ENCODE data around the gene SNCAIP.
"Not testable (repeated sequence)": the region's sequence is repeated elsewhere in the genome, so short reads cannot be mapped to it uniquely, and the experiment has no call there.

The SNCAIP gene

DNA sequence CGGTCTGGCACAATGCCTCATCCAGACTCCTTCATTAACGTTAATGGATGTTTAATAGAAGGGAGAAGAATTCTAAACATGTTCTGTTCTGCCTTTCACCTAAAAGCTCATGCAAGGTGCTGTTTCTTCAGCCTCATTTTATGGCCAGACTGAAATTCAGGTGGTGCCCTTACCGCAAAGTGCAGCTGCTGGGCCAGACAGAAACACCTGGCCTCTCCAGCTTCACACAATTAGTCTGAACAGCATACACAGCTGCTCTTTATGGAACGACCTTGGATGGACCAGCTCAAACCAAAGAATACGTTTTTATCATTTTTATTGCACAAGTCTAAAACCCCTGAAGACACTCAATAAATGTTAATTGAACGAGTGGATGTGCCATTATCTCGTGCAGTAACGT lies 4.6 kb downstream of the SNCAIP start:
- no peak for DNase-seq

DNA sequence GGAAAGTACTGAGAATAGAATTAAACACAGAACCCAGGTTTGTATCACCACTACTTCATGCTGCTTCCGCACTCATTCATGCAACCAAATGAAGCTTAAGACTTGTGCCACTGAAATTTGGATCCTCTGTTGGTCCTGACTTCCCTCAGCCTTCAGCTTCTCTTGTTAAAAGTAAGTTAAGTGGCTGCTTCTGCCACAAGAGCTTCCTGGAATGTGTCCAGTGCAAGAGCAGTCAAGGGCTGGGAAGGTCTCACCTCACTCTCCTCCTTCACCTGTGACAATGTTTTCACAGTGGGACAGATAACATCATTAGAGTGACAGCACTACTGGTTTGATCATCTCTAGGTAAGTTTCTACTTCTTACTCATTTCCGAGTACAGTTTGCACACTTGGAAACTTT lies 7.9 kb downstream of the SNCAIP start:
- no peak for DNase-seq

DNA sequence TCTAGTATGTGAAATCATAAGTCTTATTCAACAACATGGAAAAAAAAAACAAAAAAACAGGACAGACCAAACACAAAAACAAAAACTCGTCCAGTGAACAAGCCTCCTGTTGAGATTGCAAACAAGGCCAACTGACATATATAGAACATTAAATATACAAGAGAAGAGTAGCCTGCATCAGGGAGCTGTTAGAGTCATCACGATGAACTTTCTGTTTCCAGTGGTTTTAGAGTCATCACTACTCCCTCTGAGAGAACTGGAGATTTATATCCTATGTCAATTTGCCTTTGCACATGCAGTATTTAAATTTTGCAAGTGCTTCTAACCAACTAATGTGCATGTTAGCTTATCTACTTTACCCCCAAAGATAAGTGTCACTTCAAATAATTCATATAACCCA lies 9.9 kb downstream of the SNCAIP start:
- DNase-seq, result no peak

DNA sequence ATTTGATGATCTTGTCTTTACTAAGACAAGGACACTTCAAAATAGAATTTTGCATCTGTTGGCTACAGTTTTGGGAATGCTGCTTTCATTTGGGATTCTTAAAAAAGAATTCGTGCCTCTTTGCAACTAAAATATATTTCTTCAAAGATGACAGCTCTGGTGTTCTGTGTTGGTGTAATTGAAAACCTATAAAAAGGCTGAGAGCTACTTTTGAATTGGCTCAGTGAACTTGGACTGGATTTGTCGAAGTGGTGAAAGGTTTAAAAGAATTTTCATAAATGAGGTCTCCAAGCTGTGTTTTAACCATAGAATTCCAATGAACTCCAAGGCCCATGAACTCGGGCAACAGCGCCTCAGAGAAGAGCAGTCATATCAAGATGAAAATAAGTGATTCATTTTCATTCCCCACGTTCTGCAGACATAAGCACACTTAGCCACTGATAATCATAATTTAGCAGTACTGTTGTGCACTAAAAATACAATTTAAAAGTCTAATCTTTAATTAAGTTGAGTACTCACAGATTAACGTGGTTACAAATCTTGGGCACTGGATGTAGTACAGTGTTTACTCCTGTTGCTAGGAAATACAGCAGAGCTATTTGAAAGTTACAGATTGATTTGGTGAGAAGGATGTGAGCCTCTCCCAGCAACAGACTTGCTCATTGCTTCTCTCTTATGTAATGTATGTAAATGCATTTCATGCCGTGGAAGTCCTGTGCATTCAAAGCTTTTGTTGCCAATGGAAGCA lies 10.9 kb downstream of the SNCAIP start:
- DNase-seq, result no peak

- DNase-seq, result no peak
Observed at GRCh38 chr5:122323738-122324137, 11.7 kb downstream of the SNCAIP start.

- DNase-seq, result no peak
Observed at GRCh38 chr5:122327110-122327509, 15.1 kb downstream of the SNCAIP start.

GRCh38 chr5:122330881-122331280 lies 18.8 kb downstream of the SNCAIP start:
- no peak for DNase-seq

DNA sequence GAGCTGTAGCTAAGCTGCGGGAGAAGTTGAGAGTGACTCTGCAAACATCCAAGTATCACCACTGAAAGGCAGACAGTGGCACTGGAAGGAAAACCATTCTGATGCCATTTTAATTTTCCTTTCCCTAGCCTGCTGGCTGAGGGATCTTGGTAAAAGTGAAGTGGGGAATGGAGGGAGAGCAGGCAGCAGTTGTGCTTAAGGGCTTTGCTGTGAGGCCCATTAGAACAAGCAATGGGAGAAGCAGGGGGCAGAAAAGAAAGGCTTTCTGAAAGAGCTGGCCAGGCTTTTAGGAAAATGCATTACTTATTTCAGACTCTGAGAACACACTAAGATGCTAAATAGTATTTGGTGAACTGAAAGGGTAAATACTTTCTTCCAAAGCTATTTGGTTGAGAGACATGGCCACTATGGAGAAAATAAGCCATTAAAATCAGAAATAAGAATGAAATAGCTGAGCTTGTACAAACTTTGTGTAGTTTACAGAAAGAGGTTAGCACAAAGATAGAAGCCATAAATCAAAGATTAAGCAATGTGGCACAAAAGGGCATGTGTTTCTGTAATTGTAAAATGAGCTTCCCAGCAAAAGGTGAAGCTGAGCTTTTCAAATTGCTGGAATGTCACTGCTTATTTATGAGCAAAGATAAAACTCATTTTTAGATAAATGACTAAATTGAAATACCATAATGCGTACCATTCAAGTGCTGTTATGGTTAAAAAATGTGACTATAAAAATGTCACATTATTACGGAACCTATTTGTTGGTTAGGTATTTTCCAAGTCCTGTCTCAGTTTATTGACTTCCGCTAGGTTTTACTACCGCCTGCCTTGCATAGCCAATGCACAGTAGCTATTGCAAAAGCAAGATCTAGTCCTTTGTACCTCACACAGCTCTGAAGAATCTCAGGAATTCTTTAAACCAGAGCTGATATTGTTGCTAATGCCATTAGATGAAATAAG lies 20.8 kb downstream of the SNCAIP start:
- DNase-seq, result no peak

DNA sequence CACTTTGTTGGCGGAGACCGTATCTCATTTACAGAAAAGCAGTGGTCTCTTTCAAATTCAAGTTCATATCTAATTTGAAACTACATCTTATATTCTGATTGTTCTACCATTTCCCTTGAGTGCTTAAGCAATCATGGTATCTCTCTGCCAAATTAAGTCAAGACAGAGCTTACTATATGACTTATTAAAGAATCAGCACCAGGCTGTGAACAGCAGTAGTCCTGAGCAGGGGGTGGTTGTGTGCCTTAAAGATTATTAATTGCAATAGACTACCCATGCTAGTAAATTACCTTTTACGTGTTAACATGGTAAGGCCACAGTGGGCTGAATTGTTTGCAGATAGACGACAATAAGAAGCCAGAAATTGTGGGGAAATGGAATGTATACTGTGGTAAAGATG lies 21.5 kb downstream of the SNCAIP start:
- no peak for DNase-seq

DNA sequence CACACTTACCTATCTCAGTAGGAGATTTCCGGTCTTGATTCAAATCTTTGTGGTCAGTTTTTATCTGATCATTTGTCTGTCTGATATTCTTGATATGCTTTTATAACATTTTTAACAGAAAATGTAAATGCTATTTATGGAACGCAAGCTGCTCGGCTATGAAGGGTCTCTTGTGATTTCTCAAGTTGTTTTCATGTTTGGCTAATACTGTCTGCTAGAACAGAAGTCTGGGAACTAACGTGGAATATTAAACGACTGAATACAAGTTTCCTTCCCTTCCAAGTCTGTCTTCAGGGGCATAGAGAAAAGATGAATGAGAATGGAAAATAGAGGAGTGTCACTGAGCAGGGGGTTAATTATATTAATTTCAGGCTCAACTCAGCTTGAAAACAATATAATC lies 27.6 kb downstream of the SNCAIP start:
- no peak for DNase-seq

DNA sequence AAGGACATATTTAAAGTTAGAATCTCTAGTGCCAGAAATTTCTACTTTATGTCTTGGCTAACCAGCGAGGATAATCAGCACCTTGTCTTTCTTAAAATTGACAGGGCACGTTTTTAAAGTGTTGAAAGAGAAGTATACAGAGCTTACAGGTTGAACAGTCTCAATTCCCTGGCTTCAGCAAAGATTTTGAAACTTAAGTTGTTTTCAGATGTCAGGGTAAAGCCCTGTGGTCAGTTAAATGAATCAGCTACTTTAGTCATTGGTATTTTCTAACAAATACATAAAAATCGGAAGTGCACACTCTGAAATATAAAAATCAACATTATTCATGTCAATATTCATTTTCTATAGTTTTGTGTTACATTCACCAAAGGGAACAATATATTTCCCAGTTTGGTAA lies 29.1 kb downstream of the SNCAIP start:
- no peak for DNase-seq

GRCh38 chr5:122342256-122342655 lies 30.2 kb downstream of the SNCAIP start:
- no peak for DNase-seq

DNA sequence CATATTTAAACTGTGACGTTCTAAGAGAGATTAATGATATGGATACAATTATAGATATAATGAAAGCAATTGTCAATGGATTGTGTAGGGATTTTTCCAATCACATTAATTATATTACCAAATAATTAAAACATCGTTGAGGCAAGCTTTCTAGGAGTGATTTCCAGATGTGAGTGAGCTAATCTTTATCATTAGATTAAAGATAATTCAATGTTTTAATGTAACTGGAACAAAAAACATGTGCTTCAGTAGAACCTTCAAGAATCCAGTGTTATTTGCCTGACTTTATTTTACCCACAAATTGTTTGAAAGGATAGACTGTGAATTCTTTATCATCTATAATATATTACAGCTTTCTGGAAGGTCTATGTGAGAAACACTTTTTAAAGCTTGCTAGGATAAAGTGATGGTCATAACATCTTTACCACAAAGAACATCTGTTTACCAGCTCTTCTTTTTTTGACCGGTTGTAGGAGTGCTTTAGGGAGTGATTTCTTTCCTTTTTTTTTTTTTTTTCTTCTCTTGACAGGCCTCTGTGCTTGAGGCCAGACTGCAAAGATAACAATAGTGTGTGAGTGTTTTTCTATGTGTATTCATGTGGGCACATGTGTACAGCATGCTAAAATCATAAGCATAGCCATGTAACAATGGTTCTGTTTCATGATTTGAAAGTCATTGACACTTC lies 35.0 kb downstream of the SNCAIP start:
- DNase-seq, result no peak

DNA sequence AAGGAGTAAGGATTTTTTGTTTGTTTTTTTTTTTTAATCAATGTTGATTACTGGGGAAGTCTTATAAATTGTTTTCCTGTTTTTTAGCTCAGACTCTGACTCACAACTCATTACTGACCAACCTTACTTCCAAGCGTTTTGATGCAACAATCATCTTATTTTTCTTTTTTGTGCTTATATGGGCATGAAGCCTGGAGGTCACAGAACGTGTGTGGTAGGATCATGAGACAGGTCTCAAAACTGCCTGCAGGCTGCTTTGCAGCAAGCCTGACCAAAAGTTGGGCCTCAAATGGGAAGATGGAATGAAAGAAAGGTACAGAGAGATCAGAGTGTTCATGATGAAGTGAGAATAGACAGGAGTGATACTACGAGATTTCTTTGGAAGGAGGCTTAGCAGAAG lies 38.5 kb downstream of the SNCAIP start:
- DNase-seq, result no peak

GRCh38 chr5:122351416-122352157 lies 39.5 kb downstream of the SNCAIP start:
- DNase-seq, result no peak

GRCh38 chr5:122352331-122352730 lies 40.3 kb downstream of the SNCAIP start:
- DNase-seq, result no peak

DNA sequence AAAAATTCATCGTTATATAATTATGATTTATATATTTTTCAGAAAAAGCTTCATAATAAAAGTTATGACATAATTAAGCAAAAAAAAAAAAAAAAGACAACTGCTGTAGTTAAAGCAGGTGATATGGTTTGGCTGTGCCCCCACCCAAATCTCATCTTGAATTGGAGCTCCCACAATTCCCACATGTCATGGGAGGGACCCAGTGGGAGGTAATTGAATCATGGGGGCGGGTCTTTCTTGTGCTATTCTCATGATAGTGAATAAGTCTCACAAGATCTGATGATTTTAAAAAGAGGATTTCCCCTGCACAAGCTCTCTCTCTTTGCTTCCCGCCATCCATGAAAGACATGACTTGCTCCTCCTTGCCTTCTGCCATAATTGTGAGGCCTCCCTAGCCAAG lies 41.3 kb downstream of the SNCAIP start:
- not testable (repeated sequence) for DNase-seq

DNA sequence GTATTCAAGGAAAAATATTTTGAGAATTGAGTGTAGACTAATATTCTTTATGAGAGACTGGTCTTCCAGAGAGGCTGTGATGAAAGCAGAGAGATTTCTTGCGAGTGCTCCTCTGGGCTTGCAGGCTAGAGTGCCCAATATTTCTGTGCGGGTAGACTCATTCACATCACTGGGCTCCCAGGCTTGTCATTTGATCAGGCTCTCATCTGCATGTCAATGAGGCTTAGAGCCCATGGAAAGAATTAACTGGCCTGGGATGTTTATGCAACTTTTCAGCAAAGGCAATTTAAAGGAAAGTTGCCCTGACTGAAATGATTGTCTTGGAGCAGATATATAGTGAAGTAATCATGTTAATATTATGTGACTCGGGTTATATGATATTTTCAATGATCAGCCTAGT lies 42.3 kb downstream of the SNCAIP start:
- DNase-seq, result no peak

DNA sequence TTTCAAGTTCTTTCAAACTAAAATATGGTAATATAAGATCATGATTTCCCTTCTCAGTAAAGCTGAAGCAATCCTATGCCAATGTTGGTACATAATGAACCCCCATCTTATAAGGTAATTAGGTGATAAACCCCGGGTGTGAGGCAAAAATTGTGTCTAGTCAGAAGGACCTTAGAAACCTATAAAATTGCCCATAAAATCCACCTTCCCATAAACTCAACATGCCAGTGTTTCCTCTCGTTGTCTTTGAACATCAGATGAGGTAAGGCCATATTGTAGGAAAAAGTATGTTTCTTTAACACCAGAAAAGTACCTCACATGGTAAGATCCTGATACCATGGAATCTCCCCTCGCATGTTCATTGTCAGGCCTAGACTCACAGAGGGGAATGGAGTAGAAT lies 43.3 kb downstream of the SNCAIP start:
- DNase-seq, result no peak

GRCh38 chr5:122356855-122357254 lies 44.8 kb downstream of the SNCAIP start:
- DNase-seq, result no peak

- no peak for DNase-seq
Observed at GRCh38 chr5:122358372-122358979, 46.4 kb downstream of the SNCAIP start.

DNA sequence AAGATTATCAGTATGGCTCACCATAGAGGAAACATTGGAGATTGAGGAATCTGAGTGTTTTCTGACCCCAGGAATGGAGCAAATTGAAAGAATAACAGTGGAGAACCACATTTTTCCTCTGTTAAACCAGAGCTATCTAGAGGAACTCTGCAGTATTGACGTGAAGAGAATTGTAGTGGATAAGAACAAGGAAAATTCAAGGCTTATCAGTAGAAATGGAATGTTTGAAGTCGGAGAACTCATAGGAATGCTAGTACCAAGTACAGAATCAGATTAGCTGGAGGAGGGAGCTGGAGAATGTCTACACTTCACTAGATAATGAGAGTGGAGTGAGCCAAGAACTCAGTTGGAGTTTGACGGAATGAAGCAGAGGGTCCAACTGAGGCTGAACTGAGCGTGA lies 50.3 kb downstream of the SNCAIP start:
- DNase-seq, result no peak

Measured in activated CD4-positive, alpha-beta T cell treated with anti-CD3 and anti-CD28 coated beads, Interleukin-2, amount 50 U/mL, for 1 hour (primary cell).